Measurements from ENCODE around the gene RAPGEF2.

- no peak for TF ChIP-seq SUZ12 (IDR thresholded peaks at IDR 0.05)
- TF ChIP-seq ELF4 (IDR thresholded peaks at IDR 0.05): no peak
- TF ChIP-seq NFRKB (IDR thresholded peaks at IDR 0.05): no peak
- no peak for TF ChIP-seq FOXK2 (IDR thresholded peaks at IDR 0.05)
- TF ChIP-seq LEF1 (IDR thresholded peaks at IDR 0.05; ENCODE audit: borderline replicate concordance): no peak
- TF ChIP-seq SP1 (IDR thresholded peaks at IDR 0.05): no peak
- no peak for TF ChIP-seq HDGF (IDR thresholded peaks at IDR 0.05; ENCODE audit: borderline replicate concordance)
These were observed 195.6 kb downstream of the RAPGEF2 start for GRCh38 chr4:159298502-159298901.
